WTC11 (cell line): Measurements from ENCODE around the gene DHRSX. TPM values are rescaled to one million over a fixed set of nuclear protein-coding genes. Genes with fewer than 3 reads are reported as not detected.

Source experiments
- ATAC-seq: fragments of 200-7000 bp; cut with Tn5 transposase; 2 replicates; pipeline ENCODE4 v1.10.0; 2021; ENCODE audit warnings: mild to moderate bottlenecking, moderate library complexity
- CTCF ChIA-PET: fragments of 300-600 bp; sonication (Branson Sonifier 250); formaldehyde crosslinking; loops from one replicate; lab custom pipeline; 2021; ENCODE audit warnings: antibody characterized with exemption; lab: Charles Lee
- POLR2A ChIA-PET: fragments of 350-600 bp; sonication (Branson Sonifier 250); formaldehyde crosslinking; loops from one replicate; lab custom pipeline; 2021; ENCODE audit warnings: antibody characterized with exemption; lab: Charles Lee
- DNase-seq: peaks from one replicate; pipeline ENCODE4 v3.0.0; 2021; ENCODE audit warnings: low spot score
- H3K27ac Mint-ChIP-seq: 2 replicates; pipeline ENCODE4 v1.8.0; 2021; ENCODE audit warnings: mixed read lengths
- H3K27me3 Mint-ChIP-seq: 2 replicates; pipeline ENCODE4 v1.8.0; 2021; ENCODE audit warnings: low read depth, mild to moderate bottlenecking, moderate library complexity, mixed read lengths
- H3K36me3 Mint-ChIP-seq: 2 replicates; pipeline ENCODE4 v1.8.0; 2021; ENCODE audit warnings: mixed read lengths
- H3K4me1 Mint-ChIP-seq: 2 replicates; pipeline ENCODE4 v1.8.0; 2022; ENCODE audit warnings: mixed read lengths
- H3K4me3 Mint-ChIP-seq: 2 replicates; pipeline ENCODE4 v1.8.0; 2021; ENCODE audit warnings: mild to moderate bottlenecking, moderate library complexity, mixed read lengths
- H3K9me3 Mint-ChIP-seq: 2 replicates; pipeline ENCODE4 v1.8.0; 2021; ENCODE audit warnings: mixed read lengths
- ATF1 ChIP-seq: sonication (generic); formaldehyde crosslinking; IDR thresholded peaks from 2 replicates; pipeline ENCODE4 v1.8.1; 2023; ENCODE audit warnings: mild to moderate bottlenecking, moderate library complexity, missing genetic modification reagents
- ESRRA ChIP-seq: sonication (generic); formaldehyde crosslinking; IDR thresholded peaks from 2 replicates; pipeline ENCODE4 v1.8.1; 2022; ENCODE audit warnings: mild to moderate bottlenecking, missing genetic modification reagents, borderline replicate concordance
- ETV6 ChIP-seq: sonication (generic); formaldehyde crosslinking; IDR thresholded peaks from 2 replicates; pipeline ENCODE4 v1.8.1; 2022; ENCODE audit warnings: mild to moderate bottlenecking, missing genetic modification reagents
- KAT7 ChIP-seq: sonication (generic); formaldehyde crosslinking; IDR thresholded peaks from 2 replicates; pipeline ENCODE4 v1.8.1; 2023; ENCODE audit warnings: missing genetic modification reagents, mild to moderate bottlenecking, borderline replicate concordance
- NFE2L1 ChIP-seq: sonication (generic); formaldehyde crosslinking; IDR thresholded peaks from 2 replicates; pipeline ENCODE4 v1.8.1; 2023; ENCODE audit warnings: missing genetic modification reagents
- NR3C1 ChIP-seq: sonication (generic); formaldehyde crosslinking; conservative IDR thresholded peaks from 2 replicates; pipeline ENCODE4 v1.8.1; 2023; ENCODE audit warnings: low read depth, mild to moderate bottlenecking, missing genetic modification reagents
- PRRX2 ChIP-seq: fragments of 250-450 bp; sonication (Bioruptor Pico); IDR thresholded peaks from 2 replicates; pipeline ENCODE4 v1.8.0; 2021; ENCODE audit warnings: mild to moderate bottlenecking
- RELA ChIP-seq: sonication (generic); formaldehyde crosslinking; IDR thresholded peaks from 2 replicates; pipeline ENCODE4 v1.8.1; 2022; ENCODE audit warnings: missing genetic modification reagents, mild to moderate bottlenecking, borderline replicate concordance
- RORB ChIP-seq: fragments of 250-450 bp; sonication (Bioruptor Pico); IDR thresholded peaks from 2 replicates; pipeline ENCODE4 v1.9.0; 2021; ENCODE audit warnings: mild to moderate bottlenecking
- SP1 ChIP-seq: sonication (generic); formaldehyde crosslinking; conservative IDR thresholded peaks from 2 replicates; pipeline ENCODE4 v1.8.1; 2022; ENCODE audit warnings: missing genetic modification reagents
- TP53 ChIP-seq: sonication (generic); formaldehyde crosslinking; IDR thresholded peaks from 2 replicates; pipeline ENCODE4 v1.8.1; 2023; ENCODE audit warnings: mild to moderate bottlenecking, missing genetic modification reagents
- ZBTB21 ChIP-seq: sonication (generic); formaldehyde crosslinking; IDR thresholded peaks from 2 replicates; pipeline ENCODE4 v1.8.1; 2023; ENCODE audit warnings: mild to moderate bottlenecking, missing genetic modification reagents, borderline replicate concordance
- ZNF121 ChIP-seq: sonication (generic); formaldehyde crosslinking; IDR thresholded peaks from 2 replicates; pipeline ENCODE4 v1.8.0; 2023; ENCODE audit warnings: missing genetic modification reagents
- ZNF138 ChIP-seq: sonication (generic); formaldehyde crosslinking; conservative IDR thresholded peaks from 2 replicates; pipeline ENCODE4 v1.8.1; 2022; ENCODE audit warnings: mild to moderate bottlenecking, moderate library complexity, missing genetic modification reagents
- ZNF219 ChIP-seq: sonication (generic); formaldehyde crosslinking; IDR thresholded peaks from 2 replicates; pipeline ENCODE4 v1.8.0; 2023; ENCODE audit warnings: missing genetic modification reagents, mild to moderate bottlenecking, borderline replicate concordance
- ZNF671 ChIP-seq: fragments of 250-450 bp; sonication (Bioruptor Pico); IDR thresholded peaks from 2 replicates; pipeline ENCODE4 v1.8.0; 2021; ENCODE audit warnings: mild to moderate bottlenecking
- total RNA-seq: library from RNA; stranded (reverse); gene quantifications from 3 replicates; pipeline ENCODE4 v1.2.3, GENCODE V29; 2021
- TF ChIP-seq, protein P1 (sequence below): sonication (generic); formaldehyde crosslinking; IDR thresholded peaks from 2 replicates; pipeline ENCODE4 v1.8.0; 2023; ENCODE audit warnings: missing genetic modification reagents
- TF ChIP-seq, protein P2 (sequence below): sonication (generic); formaldehyde crosslinking; IDR thresholded peaks from 2 replicates; pipeline ENCODE4 v1.8.1; 2023; ENCODE audit warnings: mild to moderate bottlenecking, missing genetic modification reagents
- TF ChIP-seq, protein P3 (sequence below): sonication (generic); formaldehyde crosslinking; IDR thresholded peaks from 2 replicates; pipeline ENCODE4 v1.8.1; 2023; ENCODE audit warnings: mild to moderate bottlenecking, missing genetic modification reagents, moderate library complexity
- TF ChIP-seq, protein P4 (sequence below): sonication (generic); formaldehyde crosslinking; IDR thresholded peaks from 2 replicates; pipeline ENCODE4 v1.8.1; 2022; ENCODE audit warnings: low read depth, mild to moderate bottlenecking, moderate library complexity, missing genetic modification reagents, borderline replicate concordance
- TF ChIP-seq, protein P5 (sequence below): sonication (generic); formaldehyde crosslinking; IDR thresholded peaks from 2 replicates; pipeline ENCODE4 v1.8.1; 2022; ENCODE audit warnings: mild to moderate bottlenecking, moderate library complexity, missing genetic modification reagents
- TF ChIP-seq, protein P6 (sequence below): sonication (generic); formaldehyde crosslinking; IDR thresholded peaks from 2 replicates; pipeline ENCODE4 v1.8.1; 2022; ENCODE audit warnings: low read depth, missing genetic modification reagents, borderline replicate concordance
- TF ChIP-seq, protein P7 (sequence below): sonication (generic); formaldehyde crosslinking; IDR thresholded peaks from 2 replicates; pipeline ENCODE4 v1.8.0; 2023; ENCODE audit warnings: missing genetic modification reagents, mild to moderate bottlenecking, borderline replicate concordance
- TF ChIP-seq, protein P8 (sequence below): fragments of 250-450 bp; sonication (Bioruptor Pico); IDR thresholded peaks from 2 replicates; pipeline ENCODE4 v1.9.0; 2021; ENCODE audit warnings: mild to moderate bottlenecking

The DHRSX gene
- total RNA-seq, 1 experiment from 2014 or later, result 28.2 TPM

DNA sequence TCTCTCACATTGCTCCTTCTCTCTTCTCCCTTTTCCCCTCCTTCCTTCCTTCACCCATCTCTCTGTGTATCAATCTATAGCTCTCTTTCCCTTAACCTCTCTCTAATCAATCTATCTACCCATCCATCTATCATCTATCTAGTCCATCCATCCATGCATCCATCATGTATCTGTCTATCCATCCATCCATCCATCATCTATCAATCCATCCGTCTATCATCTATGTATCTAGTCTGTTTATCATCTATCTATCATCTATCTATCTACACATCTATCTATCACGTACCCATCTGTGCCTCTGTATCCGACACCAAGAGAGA is 307.5 kb downstream of the DHRSX start:
- Mint-ChIP-seq H3K27me3 (no peaks in the 10 kb centered on the region), H3K9me3 (peaks cover 7% of the 10 kb centered on the region; the same call in 1 of the 2 replicates), H3K4me3 (no peak overlapping the region), H3K4me1 (peaks cover 16% of the 10 kb centered on the region), H3K36me3 (peaks cover 1% of the 10 kb centered on the region; the same call in 1 of the 2 replicates), H3K27ac (no peak overlapping the region)
- CTCF ChIA-PET, result no interaction called here
- ATAC-seq (no peak), DNase-seq (no peak)
- TF ChIP-seq KAT7 (CRISPR knock-in tag) (no peak), ETV6 (CRISPR knock-in tag) (no peak), ZNF671 (CRISPR knock-in tag) (no peak), ZNF121 (CRISPR knock-in tag) (no peak), RELA (no peak), SP1 (CRISPR knock-in tag) (no peak), TP53 (no peak), RORB (CRISPR knock-in tag) (no peak), NR3C1 (CRISPR knock-in tag) (no peak), ZNF219 (no peak), NFE2L1 (CRISPR knock-in tag) (no peak), PRRX2 (CRISPR knock-in tag) (no peak), ATF1 (CRISPR knock-in tag) (no peak), ZNF138 (CRISPR knock-in tag) (no peak)
- TF ChIP-seq, protein P1, sequence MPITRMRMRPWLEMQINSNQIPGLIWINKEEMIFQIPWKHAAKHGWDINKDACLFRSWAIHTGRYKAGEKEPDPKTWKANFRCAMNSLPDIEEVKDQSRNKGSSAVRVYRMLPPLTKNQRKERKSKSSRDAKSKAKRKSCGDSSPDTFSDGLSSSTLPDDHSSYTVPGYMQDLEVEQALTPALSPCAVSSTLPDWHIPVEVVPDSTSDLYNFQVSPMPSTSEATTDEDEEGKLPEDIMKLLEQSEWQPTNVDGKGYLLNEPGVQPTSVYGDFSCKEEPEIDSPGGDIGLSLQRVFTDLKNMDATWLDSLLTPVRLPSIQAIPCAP (CRISPR knock-in tag), result no peak
- TF ChIP-seq, protein P2, sequence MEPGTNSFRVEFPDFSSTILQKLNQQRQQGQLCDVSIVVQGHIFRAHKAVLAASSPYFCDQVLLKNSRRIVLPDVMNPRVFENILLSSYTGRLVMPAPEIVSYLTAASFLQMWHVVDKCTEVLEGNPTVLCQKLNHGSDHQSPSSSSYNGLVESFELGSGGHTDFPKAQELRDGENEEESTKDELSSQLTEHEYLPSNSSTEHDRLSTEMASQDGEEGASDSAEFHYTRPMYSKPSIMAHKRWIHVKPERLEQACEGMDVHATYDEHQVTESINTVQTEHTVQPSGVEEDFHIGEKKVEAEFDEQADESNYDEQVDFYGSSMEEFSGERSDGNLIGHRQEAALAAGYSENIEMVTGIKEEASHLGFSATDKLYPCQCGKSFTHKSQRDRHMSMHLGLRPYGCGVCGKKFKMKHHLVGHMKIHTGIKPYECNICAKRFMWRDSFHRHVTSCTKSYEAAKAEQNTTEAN, result no peak
- TF ChIP-seq, protein P3, sequence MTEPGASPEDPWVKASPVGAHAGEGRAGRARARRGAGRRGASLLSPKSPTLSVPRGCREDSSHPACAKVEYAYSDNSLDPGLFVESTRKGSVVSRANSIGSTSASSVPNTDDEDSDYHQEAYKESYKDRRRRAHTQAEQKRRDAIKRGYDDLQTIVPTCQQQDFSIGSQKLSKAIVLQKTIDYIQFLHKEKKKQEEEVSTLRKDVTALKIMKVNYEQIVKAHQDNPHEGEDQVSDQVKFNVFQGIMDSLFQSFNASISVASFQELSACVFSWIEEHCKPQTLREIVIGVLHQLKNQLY (CRISPR knock-in tag), result no peak
- TF ChIP-seq, protein P4, sequence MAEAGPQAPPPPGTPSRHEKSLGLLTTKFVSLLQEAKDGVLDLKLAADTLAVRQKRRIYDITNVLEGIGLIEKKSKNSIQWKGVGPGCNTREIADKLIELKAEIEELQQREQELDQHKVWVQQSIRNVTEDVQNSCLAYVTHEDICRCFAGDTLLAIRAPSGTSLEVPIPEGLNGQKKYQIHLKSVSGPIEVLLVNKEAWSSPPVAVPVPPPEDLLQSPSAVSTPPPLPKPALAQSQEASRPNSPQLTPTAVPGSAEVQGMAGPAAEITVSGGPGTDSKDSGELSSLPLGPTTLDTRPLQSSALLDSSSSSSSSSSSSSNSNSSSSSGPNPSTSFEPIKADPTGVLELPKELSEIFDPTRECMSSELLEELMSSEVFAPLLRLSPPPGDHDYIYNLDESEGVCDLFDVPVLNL (CRISPR knock-in tag), result no peak
- TF ChIP-seq, protein P5, sequence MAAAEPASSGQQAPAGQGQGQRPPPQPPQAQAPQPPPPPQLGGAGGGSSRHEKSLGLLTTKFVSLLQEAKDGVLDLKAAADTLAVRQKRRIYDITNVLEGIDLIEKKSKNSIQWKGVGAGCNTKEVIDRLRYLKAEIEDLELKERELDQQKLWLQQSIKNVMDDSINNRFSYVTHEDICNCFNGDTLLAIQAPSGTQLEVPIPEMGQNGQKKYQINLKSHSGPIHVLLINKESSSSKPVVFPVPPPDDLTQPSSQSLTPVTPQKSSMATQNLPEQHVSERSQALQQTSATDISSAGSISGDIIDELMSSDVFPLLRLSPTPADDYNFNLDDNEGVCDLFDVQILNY (CRISPR knock-in tag), result no peak
- TF ChIP-seq, protein P6, sequence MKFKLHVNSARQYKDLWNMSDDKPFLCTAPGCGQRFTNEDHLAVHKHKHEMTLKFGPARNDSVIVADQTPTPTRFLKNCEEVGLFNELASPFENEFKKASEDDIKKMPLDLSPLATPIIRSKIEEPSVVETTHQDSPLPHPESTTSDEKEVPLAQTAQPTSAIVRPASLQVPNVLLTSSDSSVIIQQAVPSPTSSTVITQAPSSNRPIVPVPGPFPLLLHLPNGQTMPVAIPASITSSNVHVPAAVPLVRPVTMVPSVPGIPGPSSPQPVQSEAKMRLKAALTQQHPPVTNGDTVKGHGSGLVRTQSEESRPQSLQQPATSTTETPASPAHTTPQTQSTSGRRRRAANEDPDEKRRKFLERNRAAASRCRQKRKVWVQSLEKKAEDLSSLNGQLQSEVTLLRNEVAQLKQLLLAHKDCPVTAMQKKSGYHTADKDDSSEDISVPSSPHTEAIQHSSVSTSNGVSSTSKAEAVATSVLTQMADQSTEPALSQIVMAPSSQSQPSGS, result no peak
- POLR2A ChIA-PET, result no interaction called here

DNA sequence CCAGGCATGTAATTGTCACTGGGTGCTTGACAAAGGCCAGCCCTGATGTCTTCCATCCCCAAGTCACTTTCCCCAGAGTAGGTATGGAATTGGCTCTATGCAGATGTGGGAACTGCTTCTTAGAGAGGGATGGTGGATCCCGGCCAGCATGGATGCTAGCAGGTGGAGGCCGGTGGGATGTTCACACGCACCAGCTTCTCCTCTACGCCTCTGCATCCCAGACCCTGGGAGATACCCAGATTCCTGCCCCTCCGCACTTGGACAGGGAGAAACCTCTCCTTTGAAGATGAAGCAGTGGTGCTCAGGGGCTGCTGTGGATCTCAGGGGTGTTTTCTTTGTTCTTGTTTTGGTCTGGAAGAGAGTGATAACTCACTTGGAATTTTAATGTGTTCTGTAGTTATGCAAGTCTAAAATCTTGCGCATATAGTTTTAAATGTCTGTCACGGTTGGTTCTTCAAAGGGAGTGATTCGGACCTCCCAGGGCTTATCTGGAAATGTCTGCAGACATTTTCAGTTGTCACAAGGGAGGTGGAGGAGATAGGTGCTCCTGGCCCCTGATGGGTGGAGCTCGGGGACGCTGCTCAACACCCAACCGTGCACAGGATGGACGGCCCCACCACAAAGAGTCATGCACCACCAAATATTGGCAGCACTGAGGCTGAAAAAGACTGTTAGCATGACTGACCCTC is 308.0 kb downstream of the DHRSX start:
- peaks cover 21% of the 10 kb centered on the region for H3K4me1 Mint-ChIP-seq
- ATAC-seq, result peak; percentile 30; the same call in 1 of the 2 replicates
- POLR2A ChIA-PET, result no interaction called here
- no peak overlapping the region for H3K27ac Mint-ChIP-seq
- no peak for DNase-seq
- CTCF ChIA-PET, result no interaction called here
- H3K36me3 Mint-ChIP-seq, result peaks cover 5% of the 10 kb centered on the region
- peaks cover 9% of the 10 kb centered on the region for H3K9me3 Mint-ChIP-seq
- H3K4me3 Mint-ChIP-seq, result no peak overlapping the region
- H3K27me3 Mint-ChIP-seq, result no peaks in the 10 kb centered on the region
- TF ChIP-seq, protein P7, sequence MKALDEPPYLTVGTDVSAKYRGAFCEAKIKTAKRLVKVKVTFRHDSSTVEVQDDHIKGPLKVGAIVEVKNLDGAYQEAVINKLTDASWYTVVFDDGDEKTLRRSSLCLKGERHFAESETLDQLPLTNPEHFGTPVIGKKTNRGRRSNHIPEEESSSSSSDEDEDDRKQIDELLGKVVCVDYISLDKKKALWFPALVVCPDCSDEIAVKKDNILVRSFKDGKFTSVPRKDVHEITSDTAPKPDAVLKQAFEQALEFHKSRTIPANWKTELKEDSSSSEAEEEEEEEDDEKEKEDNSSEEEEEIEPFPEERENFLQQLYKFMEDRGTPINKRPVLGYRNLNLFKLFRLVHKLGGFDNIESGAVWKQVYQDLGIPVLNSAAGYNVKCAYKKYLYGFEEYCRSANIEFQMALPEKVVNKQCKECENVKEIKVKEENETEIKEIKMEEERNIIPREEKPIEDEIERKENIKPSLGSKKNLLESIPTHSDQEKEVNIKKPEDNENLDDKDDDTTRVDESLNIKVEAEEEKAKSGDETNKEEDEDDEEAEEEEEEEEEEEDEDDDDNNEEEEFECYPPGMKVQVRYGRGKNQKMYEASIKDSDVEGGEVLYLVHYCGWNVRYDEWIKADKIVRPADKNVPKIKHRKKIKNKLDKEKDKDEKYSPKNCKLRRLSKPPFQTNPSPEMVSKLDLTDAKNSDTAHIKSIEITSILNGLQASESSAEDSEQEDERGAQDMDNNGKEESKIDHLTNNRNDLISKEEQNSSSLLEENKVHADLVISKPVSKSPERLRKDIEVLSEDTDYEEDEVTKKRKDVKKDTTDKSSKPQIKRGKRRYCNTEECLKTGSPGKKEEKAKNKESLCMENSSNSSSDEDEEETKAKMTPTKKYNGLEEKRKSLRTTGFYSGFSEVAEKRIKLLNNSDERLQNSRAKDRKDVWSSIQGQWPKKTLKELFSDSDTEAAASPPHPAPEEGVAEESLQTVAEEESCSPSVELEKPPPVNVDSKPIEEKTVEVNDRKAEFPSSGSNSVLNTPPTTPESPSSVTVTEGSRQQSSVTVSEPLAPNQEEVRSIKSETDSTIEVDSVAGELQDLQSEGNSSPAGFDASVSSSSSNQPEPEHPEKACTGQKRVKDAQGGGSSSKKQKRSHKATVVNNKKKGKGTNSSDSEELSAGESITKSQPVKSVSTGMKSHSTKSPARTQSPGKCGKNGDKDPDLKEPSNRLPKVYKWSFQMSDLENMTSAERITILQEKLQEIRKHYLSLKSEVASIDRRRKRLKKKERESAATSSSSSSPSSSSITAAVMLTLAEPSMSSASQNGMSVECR (CRISPR knock-in tag), result no peak
- TF ChIP-seq, protein P8, sequence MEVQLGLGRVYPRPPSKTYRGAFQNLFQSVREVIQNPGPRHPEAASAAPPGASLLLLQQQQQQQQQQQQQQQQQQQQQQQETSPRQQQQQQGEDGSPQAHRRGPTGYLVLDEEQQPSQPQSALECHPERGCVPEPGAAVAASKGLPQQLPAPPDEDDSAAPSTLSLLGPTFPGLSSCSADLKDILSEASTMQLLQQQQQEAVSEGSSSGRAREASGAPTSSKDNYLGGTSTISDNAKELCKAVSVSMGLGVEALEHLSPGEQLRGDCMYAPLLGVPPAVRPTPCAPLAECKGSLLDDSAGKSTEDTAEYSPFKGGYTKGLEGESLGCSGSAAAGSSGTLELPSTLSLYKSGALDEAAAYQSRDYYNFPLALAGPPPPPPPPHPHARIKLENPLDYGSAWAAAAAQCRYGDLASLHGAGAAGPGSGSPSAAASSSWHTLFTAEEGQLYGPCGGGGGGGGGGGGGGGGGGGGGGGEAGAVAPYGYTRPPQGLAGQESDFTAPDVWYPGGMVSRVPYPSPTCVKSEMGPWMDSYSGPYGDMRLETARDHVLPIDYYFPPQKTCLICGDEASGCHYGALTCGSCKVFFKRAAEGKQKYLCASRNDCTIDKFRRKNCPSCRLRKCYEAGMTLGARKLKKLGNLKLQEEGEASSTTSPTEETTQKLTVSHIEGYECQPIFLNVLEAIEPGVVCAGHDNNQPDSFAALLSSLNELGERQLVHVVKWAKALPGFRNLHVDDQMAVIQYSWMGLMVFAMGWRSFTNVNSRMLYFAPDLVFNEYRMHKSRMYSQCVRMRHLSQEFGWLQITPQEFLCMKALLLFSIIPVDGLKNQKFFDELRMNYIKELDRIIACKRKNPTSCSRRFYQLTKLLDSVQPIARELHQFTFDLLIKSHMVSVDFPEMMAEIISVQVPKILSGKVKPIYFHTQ, result no peak
- no peak for TF ChIP-seq ESRRA (CRISPR knock-in tag)
- no peak for TF ChIP-seq ZBTB21 (CRISPR knock-in tag)
